ENCODE data around the gene SEC31B. TPM values are rescaled to one million over a fixed set of nuclear protein-coding genes. Genes with fewer than 3 reads are reported as not detected.

Gene SEC31B
- total RNA-seq, 1 donor from 2014 or later = 19.6 TPM

- Mint-ChIP-seq H3K27me3 (ENCODE audit: unreplicated experiment) (no peaks in the 10 kb centered on the region), H3K4me3 (ENCODE audit: unreplicated experiment) (no peak within 1 kb of the TSS), H3K4me1 (ENCODE audit: unreplicated experiment) (peaks cover 1% of the 10 kb centered on the region), H3K36me3 (ENCODE audit: unreplicated experiment) (peaks cover 6% of the 10 kb centered on the region), H3K9me3 (ENCODE audit: unreplicated experiment) (no peaks in the 10 kb centered on the region), H3K27ac (ENCODE audit: unreplicated experiment) (no peak within 1 kb of the TSS)
- peak; percentile 96 for DNase-seq (ENCODE audit: extremely low spot score, unreplicated experiment)
- peak; percentile 95 for TF ChIP-seq CTCF (IDR thresholded peaks at IDR 0.05)
Observed at GRCh38 chr10:100535715-100536353, 16.2 kb upstream of the SEC31B start, which contains the start of gene HIF1AN. Gene HIF1AN, plus strand, starts transcription at chr10:100535943. Its CDS starts 16 bp downstream, at chr10:100535959.

GRCh38 chr10:100535338-100535714 lies 15.7 kb upstream of the SEC31B start:
- TF ChIP-seq CTCF (IDR thresholded peaks at IDR 0.05) = no peak
- Mint-ChIP-seq H3K4me1 (ENCODE audit: unreplicated experiment) (peaks cover 1% of the 10 kb centered on the region), H3K4me3 (ENCODE audit: unreplicated experiment) (no peak overlapping the region), H3K27ac (ENCODE audit: unreplicated experiment) (no peak overlapping the region), H3K9me3 (ENCODE audit: unreplicated experiment) (no peaks in the 10 kb centered on the region), H3K36me3 (ENCODE audit: unreplicated experiment) (peaks cover 1% of the 10 kb centered on the region), H3K27me3 (ENCODE audit: unreplicated experiment) (no peaks in the 10 kb centered on the region)
- DNase-seq (ENCODE audit: extremely low spot score, unreplicated experiment) = no peak

- Mint-ChIP-seq H3K4me1 (ENCODE audit: unreplicated experiment) (peaks cover 5% of the 10 kb centered on the region), H3K4me3 (ENCODE audit: unreplicated experiment) (no peak overlapping the region), H3K36me3 (ENCODE audit: unreplicated experiment) (no peaks in the 10 kb centered on the region), H3K27ac (ENCODE audit: unreplicated experiment) (no peak overlapping the region), H3K27me3 (ENCODE audit: unreplicated experiment) (no peaks in the 10 kb centered on the region), H3K9me3 (ENCODE audit: unreplicated experiment) (no peaks in the 10 kb centered on the region)
- no peak for DNase-seq (ENCODE audit: extremely low spot score, unreplicated experiment)
- no peak for TF ChIP-seq CTCF (IDR thresholded peaks at IDR 0.05)
Observed at GRCh38 chr10:100534726-100535125, 15.1 kb upstream of the SEC31B start.

GRCh38 chr10:100531761-100532160 lies 12.1 kb upstream of the SEC31B start:
- Mint-ChIP-seq H3K36me3 (ENCODE audit: unreplicated experiment) (peaks cover 3% of the 10 kb centered on the region), H3K27me3 (ENCODE audit: unreplicated experiment) (no peaks in the 10 kb centered on the region), H3K27ac (ENCODE audit: unreplicated experiment) (no peak overlapping the region), H3K9me3 (ENCODE audit: unreplicated experiment) (no peaks in the 10 kb centered on the region), H3K4me3 (ENCODE audit: unreplicated experiment) (no peak overlapping the region), H3K4me1 (ENCODE audit: unreplicated experiment) (peaks cover 14% of the 10 kb centered on the region)
- no peak for DNase-seq (ENCODE audit: extremely low spot score, unreplicated experiment)
- TF ChIP-seq CTCF (IDR thresholded peaks at IDR 0.05) = no peak

GRCh38 chr10:100529475-100530298 lies 10.0 kb upstream of the SEC31B start, which contains the start of gene NDUFB8:
Gene NDUFB8, minus strand, starts transcription at chr10:100529871. Its CDS starts 20 bp downstream, at chr10:100529851.
- H3K4me3 Mint-ChIP-seq (ENCODE audit: unreplicated experiment) = peak within 1 kb of the TSS; percentile 100
- no peaks in the 10 kb centered on the region for H3K27me3 Mint-ChIP-seq (ENCODE audit: unreplicated experiment)
- H3K9me3 Mint-ChIP-seq (ENCODE audit: unreplicated experiment) = no peaks in the 10 kb centered on the region
- peaks cover 12% of the 10 kb centered on the region for H3K4me1 Mint-ChIP-seq (ENCODE audit: unreplicated experiment)
- peak within 1 kb of the TSS; percentile 96 for H3K27ac Mint-ChIP-seq (ENCODE audit: unreplicated experiment)
- no peak for TF ChIP-seq CTCF (IDR thresholded peaks at IDR 0.05)
- peaks cover 17% of the 10 kb centered on the region for H3K36me3 Mint-ChIP-seq (ENCODE audit: unreplicated experiment)
- DNase-seq (ENCODE audit: extremely low spot score, unreplicated experiment) = peak; percentile 96
